Sigmoid colon (tissue), 7 donors: Measurements from ENCODE around the gene PLS1. TPM values are rescaled to one million over a fixed set of nuclear protein-coding genes. Genes with fewer than 3 reads are reported as not detected.
A peak's percentile ranks its signal among the peaks of the same experiment; 100 is the strongest.
"Not testable (repeated sequence)": the region's sequence is repeated elsewhere in the genome, so short reads cannot be mapped to it uniquely, and the experiment has no call there.

Source experiments
- DNase-seq: peaks from one replicate; pipeline ENCODE4 v3.0.0-alpha.2; 2019
- H3K27ac ChIP-seq, 4 donors: fragments of 200-600 bp; sonication (generic); one replicate each; pipeline ENCODE4 v1.5.1; 2016 to 2019; ENCODE audit warnings: mild to moderate bottlenecking in 1 of 4
- H3K27me3 ChIP-seq, 3 donors: fragments of 200-600 bp; sonication (generic); one replicate each; pipeline ENCODE4 v1.5.1; 2019; ENCODE audit warnings: mild to moderate bottlenecking in 1 of 3
- H3K36me3 ChIP-seq, 4 donors: fragments of 200-600 bp; sonication (generic); one replicate each; pipeline ENCODE4 v1.5.1; 2016 to 2019
- H3K4me1 ChIP-seq, 4 donors: fragments of 200-600 bp; sonication (generic); one replicate each; pipeline ENCODE4 v1.5.1; 2017 to 2019
- H3K4me3 ChIP-seq, 4 donors: fragments of 200-600 bp; sonication (generic); one replicate each; pipeline ENCODE4 v1.5.1; 2017 to 2019; ENCODE audit warnings: mild to moderate bottlenecking in 2 of 4, moderate library complexity in 1 of 4
- H3K9me3 ChIP-seq, 4 donors: fragments of 200-600 bp in 3 of 4; sonication (generic) in 3 of 4; one replicate each; pipeline versions ENCODE4 v1.5.1 to v1.6.1; 2013 to 2019
- EP300 ChIP-seq, 4 donors: sonication (generic); formaldehyde crosslinking; IDR thresholded peaks; one replicate each; pipeline ENCODE4 v1.6.1; 2017; ENCODE audit warnings: antibody characterized with exemption in 4 of 4
- POLR2A ChIP-seq, 2 donors: fragments of 450-650 bp; IDR thresholded peaks; one replicate each; pipeline ENCODE4 v1.6.1; 2016; ENCODE audit warnings: antibody characterized with exemption in 2 of 2, mild to moderate bottlenecking in 2 of 2, moderate library complexity in 2 of 2
- POLR2AphosphoS5 ChIP-seq, 4 donors: sonication (generic); formaldehyde crosslinking; IDR thresholded peaks; one replicate each; pipeline ENCODE4 v1.6.1; 2017; ENCODE audit warnings: antibody characterized with exemption in 4 of 4
- WGBS, 2 donors: extraction: QIAGEN DNeasy Blood & Tissue Kit; methylation state at CpG; one replicate each; pipeline ENCODE4 v1.1.7; 2013; 5-methylcytosine and 5-hydroxymethylcytosine counted together
- intact Hi-C: fragments of 100-400 bp; cut with DNase I; formaldehyde crosslinking; loops from one replicate; pipeline ENCODE4 v1.15.1; 2023
- polyA plus RNA-seq, 3 donors: library from polyadenylated mRNA; stranded (reverse); fragments of 200-250 nt; gene quantifications; one replicate each; pipeline ENCODE4 v1.2.3, GENCODE V29; 2013
- total RNA-seq, 4 donors: library from RNA; depleted of rRNA; stranded (reverse); fragments of >200 nt; gene quantifications; one replicate each; pipeline ENCODE4 v1.1.0, GENCODE V29; 2016
- TF ChIP-seq, protein P1 (sequence below), 4 experiments: fragments of 450-650 bp in 3 of 4; fragments of 200-600 bp in 1 of 4; IDR thresholded peaks; one replicate each; pipeline ENCODE4 v1.5.1; 2016 to 2019; ENCODE audit warnings: antibody characterized with exemption in 4 of 4, mild to moderate bottlenecking in 3 of 4, moderate library complexity in 2 of 4
- donor health status: healthy with polysubstance abuse.
- donor health status: Bipolar disorder and iron deficiency.
- donor health status: healthy.

The PLS1 gene, protein sequence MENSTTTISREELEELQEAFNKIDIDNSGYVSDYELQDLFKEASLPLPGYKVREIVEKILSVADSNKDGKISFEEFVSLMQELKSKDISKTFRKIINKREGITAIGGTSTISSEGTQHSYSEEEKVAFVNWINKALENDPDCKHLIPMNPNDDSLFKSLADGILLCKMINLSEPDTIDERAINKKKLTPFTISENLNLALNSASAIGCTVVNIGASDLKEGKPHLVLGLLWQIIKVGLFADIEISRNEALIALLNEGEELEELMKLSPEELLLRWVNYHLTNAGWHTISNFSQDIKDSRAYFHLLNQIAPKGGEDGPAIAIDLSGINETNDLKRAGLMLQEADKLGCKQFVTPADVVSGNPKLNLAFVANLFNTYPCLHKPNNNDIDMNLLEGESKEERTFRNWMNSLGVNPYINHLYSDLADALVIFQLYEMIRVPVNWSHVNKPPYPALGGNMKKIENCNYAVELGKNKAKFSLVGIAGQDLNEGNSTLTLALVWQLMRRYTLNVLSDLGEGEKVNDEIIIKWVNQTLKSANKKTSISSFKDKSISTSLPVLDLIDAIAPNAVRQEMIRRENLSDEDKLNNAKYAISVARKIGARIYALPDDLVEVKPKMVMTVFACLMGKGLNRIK
- total RNA-seq (1 to 10 TPM in 2 of 4 donors, under 1 TPM in 2; 0.55 to 1.8 (median 0.92) TPM), polyA plus RNA-seq (100 to 1,000 TPM; 123 to 366 (median 229) TPM)

DNA sequence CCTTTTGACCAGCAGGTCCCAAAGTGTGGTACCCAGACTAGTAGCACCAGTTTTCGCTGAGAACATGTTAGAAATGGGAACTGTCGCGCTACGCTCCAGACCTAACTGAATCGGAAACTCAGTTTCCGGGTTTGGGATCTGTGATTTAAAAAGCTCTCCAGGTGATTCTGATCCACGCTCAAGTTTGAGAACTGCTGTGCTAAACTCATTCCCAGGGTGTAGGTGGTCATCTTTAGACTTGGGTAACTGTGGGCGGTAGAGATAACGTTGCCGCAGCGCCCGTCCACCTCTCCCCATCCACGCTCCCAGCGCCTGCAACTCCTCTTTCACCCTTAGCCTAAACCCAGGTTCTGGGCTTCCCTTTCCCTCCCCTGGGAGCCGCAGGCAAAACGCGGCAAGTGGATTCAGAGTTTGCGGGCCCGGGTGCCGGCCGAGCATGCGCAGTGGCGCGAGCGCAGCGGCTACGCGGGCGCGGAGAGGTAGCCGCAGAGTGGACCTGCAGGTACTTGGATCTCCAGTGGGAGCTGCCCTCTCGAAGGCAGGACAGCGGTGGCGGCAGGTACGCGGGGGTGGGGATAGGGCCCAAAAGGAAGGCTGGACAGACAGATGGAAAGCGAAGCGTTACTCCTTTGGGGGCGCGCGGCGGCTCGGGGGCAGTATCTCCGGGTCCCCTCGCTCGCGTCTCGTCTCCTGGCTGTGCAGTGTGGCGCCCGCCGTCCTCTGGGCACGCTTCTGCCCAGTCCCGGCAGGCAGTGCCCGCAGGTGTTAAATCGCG, at the start of gene PLS1:
PLS1 (plus strand) TSS at position 443 of the 775 bp plus-strand sequence. CDS start 67,845 bp downstream, outside the sequence.
- intact Hi-C loops, result loop anchor here (1.0 to 5.0 kb wide), 2 partner anchors 17 to 126 kb away; partner anchors contain the start of gene TRPC1
- TF ChIP-seq, protein P1, sequence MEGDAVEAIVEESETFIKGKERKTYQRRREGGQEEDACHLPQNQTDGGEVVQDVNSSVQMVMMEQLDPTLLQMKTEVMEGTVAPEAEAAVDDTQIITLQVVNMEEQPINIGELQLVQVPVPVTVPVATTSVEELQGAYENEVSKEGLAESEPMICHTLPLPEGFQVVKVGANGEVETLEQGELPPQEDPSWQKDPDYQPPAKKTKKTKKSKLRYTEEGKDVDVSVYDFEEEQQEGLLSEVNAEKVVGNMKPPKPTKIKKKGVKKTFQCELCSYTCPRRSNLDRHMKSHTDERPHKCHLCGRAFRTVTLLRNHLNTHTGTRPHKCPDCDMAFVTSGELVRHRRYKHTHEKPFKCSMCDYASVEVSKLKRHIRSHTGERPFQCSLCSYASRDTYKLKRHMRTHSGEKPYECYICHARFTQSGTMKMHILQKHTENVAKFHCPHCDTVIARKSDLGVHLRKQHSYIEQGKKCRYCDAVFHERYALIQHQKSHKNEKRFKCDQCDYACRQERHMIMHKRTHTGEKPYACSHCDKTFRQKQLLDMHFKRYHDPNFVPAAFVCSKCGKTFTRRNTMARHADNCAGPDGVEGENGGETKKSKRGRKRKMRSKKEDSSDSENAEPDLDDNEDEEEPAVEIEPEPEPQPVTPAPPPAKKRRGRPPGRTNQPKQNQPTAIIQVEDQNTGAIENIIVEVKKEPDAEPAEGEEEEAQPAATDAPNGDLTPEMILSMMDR (IDR thresholded peaks at IDR 0.05), result no peak
- TF ChIP-seq POLR2AphosphoS5 (IDR thresholded peaks at IDR 0.05) (peak; percentile 14 to 76 (median 37)), EP300 (IDR thresholded peaks at IDR 0.05) (peak in 1 of 4 donors; percentile 18), POLR2A (IDR thresholded peaks at IDR 0.05) (peak in 1 of 2 donors; percentile 68)
- Histone ChIP-seq H3K27ac (peak within 1 kb of the TSS; percentile 26 to 73 (median 36)), H3K27me3 (no peaks in the 10 kb centered on the region), H3K9me3 (no peaks in the 10 kb centered on the region), H3K4me3 (peak within 1 kb of the TSS; percentile 44 to 64 (median 60)), H3K4me1 (peaks cover 0 to 13% (median 9%) of the 10 kb centered on the region in 4 donors), H3K36me3 (no peaks in the 10 kb centered on the region)
- DNase-seq, result peak; percentile 92
- WGBS, 2 donors, result 1% methylated on average over 56 of the region's 56 CpGs

DNA sequence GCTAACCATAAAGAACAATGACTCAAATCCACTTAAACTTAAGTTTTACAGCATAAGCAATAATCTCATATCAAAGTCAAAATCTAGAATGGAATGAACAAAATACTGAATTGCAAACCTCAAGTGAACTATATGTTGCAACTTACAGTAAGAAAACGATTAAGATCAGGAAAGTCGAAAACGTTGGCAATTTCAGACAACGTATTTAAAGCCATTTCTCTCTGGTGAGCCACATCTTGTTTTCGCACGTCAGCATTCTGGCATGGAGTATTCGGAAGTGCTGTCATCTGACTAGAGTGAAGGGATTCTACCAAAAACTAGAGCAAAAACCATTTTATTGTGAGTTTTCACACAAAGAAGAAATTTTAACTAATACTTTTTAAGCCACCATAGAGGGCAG, 46.2 kb upstream of the PLS1 start:
- Histone ChIP-seq H3K27me3 (no peaks in the 10 kb centered on the region), H3K4me3 (no peak overlapping the region), H3K9me3 (no peaks in the 10 kb centered on the region), H3K4me1 (no peaks in the 10 kb centered on the region), H3K36me3 (peaks cover 0 to 96% (median 22%) of the 10 kb centered on the region in 4 donors), H3K27ac (no peak overlapping the region)
- no peak for DNase-seq
- intact Hi-C loops, result no loop called here
- 95 to 97% methylated on average over 7 of the region's 7 CpGs for WGBS, 2 donors
- TF ChIP-seq POLR2A (IDR thresholded peaks at IDR 0.05) (no peak), EP300 (IDR thresholded peaks at IDR 0.05) (no peak), POLR2AphosphoS5 (IDR thresholded peaks at IDR 0.05) (no peak)
- TF ChIP-seq, protein P1 (IDR thresholded peaks at IDR 0.05), result no peak

DNA sequence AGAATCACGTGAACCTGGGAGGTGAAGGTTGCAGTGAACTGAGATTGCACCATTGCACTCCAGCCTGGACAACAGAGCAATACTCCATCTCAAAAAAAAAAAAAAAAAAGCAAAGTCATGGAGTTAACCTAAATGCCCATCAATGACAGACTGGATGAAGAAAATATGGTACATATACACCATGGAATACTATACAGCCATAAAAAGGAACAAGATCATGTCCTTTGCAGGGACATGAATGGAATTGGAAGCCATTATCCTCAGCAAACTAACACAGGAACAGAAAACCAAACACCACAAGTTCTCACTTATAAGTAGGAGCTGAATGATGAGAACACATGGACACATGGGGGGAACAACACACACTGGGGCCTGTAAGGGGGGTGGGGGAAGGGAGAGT, 43.6 kb upstream of the PLS1 start:
- H3K27me3 ChIP-seq, H3K9me3 ChIP-seq, H3K27ac ChIP-seq, H3K4me1 ChIP-seq, DNase-seq, H3K4me3 ChIP-seq, intact Hi-C loops: not testable (repeated sequence)
- whole genome bisulfite sequencing, 2 donors, result 98 to 100% methylated on average over 1 of the region's 1 CpG
- H3K36me3 ChIP-seq, result peaks cover 0 to 96% (median 27%) of the 10 kb centered on the region in 4 donors

DNA sequence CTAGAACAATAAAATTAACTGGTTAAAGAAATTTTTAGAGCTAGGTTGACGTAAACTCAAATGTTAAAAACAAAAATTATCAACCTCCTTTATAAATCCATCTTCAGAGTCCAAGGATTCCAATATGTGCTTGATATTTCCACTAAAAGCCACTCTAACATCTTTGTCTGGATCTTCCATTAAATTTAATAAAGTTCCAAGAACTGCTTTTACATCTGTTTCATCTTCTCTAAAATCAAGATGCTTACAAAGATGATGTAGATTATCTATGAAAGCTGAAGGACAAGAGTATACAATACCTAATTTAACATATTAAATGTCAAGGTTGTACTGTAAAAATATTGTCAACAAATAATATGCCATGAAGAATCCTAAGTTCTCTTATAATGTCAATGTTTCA, 42.5 kb upstream of the PLS1 start:
- Histone ChIP-seq H3K27me3 (no peaks in the 10 kb centered on the region), H3K4me1 (no peaks in the 10 kb centered on the region), H3K9me3 (no peaks in the 10 kb centered on the region), H3K4me3 (no peak overlapping the region), H3K27ac (no peak overlapping the region), H3K36me3 (peaks cover 0 to 96% (median 31%) of the 10 kb centered on the region in 4 donors)
- WGBS, 2 donors, result 95 to 97% methylated on average over 1 of the region's 1 CpG
- TF ChIP-seq EP300 (IDR thresholded peaks at IDR 0.05) (no peak), POLR2A (IDR thresholded peaks at IDR 0.05) (no peak)
- DNase-seq, result no peak
- intact Hi-C loops, result no loop called here

DNA sequence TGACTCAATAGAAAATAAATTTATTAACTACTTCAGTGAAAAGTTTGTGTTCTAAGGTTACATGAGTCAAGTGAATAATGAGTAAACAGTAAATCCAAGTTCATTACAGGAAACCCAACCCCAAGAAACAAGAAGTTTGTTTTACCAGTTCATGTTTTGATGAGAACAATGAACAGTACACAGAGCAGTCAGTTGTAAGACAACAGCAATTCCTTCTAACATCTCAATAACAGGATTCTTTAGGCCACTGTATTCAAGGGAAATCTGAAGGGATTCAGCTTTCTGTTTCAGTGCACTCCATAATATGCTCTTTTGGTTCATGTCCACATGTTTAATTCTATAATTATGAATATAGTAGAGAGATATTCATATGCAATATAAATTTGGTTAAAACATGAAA, 36.1 kb upstream of the PLS1 start:
- Histone ChIP-seq H3K4me1 (no peaks in the 10 kb centered on the region), H3K36me3 (peaks cover 0 to 86% (median 9%) of the 10 kb centered on the region in 4 donors), H3K9me3 (no peaks in the 10 kb centered on the region), H3K27me3 (no peaks in the 10 kb centered on the region), H3K4me3 (no peak overlapping the region), H3K27ac (no peak overlapping the region)
- intact Hi-C loops, result no loop called here
- TF ChIP-seq POLR2AphosphoS5 (IDR thresholded peaks at IDR 0.05) (no peak), EP300 (IDR thresholded peaks at IDR 0.05) (no peak), POLR2A (IDR thresholded peaks at IDR 0.05) (no peak)
- TF ChIP-seq, protein P1 (IDR thresholded peaks at IDR 0.05), result no peak
- DNase-seq, result no peak
